ENCODE results near the gene TLE3.

TLE3 gene

DNA sequence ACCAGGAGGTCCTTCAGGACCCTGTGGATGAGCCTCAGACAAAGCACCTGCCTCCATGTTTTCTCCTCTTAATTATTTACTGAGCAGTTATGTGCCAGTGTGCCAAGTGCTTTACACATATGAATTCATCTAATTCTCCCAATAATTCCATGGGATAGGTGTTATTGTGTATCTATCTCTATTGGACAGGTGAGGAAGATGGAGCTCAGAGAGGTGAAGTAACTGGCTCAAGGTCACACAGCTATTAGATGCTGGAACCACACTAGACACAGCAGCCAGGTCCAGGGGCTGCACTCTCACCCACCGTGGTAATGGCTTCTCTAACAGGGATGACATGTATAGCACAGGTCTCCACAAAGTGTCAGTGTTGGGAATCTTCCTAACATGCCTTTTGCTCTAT is 70.2 kb downstream of the TLE3 start:
- H3K27me3 ChIP-seq (ENCODE audit: control insufficient read depth, insufficient read depth, low read length), result no peaks in the 10 kb centered on the region
- no peaks in the 10 kb centered on the region for H3K9me3 ChIP-seq (ENCODE audit: control insufficient read depth, insufficient read depth, low read length)
- H3K4me1 ChIP-seq (ENCODE audit: control insufficient read depth, insufficient read depth, low read length), result no peaks in the 10 kb centered on the region
- H3K9ac ChIP-seq (ENCODE audit: low read depth, low read length), result no peak overlapping the region
- H3K36me3 ChIP-seq (ENCODE audit: control insufficient read depth, insufficient read depth, low read length), result no peaks in the 10 kb centered on the region
- H3K4me3 ChIP-seq (ENCODE audit: low read depth, low read length), result no peak overlapping the region

DNA sequence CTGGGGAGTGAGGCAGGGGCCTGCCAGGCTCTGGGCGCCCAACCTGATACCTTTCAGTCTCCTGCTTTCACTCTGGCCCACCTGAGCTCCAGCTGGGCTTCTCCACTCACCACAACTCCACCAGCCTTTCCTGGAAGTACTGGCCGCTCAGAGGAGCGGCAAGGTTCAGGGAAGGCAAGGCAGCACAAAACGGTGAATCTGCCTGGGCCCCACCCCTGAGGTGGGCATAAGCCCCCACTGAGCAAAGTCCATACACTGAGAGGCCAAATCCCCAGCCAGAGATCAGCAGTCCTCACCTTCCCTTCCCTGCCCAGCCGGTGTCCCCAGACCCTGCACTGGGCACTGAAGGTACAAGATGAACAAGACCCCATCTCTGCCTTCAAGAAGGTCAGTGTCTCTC is 70.7 kb downstream of the TLE3 start:
- no peak overlapping the region for H3K9ac ChIP-seq (ENCODE audit: low read depth, low read length)
- H3K36me3 ChIP-seq (ENCODE audit: control insufficient read depth, insufficient read depth, low read length), result no peaks in the 10 kb centered on the region
- H3K4me3 ChIP-seq (ENCODE audit: low read depth, low read length), result no peak overlapping the region
- no peaks in the 10 kb centered on the region for H3K9me3 ChIP-seq (ENCODE audit: control insufficient read depth, insufficient read depth, low read length)
- H3K4me1 ChIP-seq (ENCODE audit: control insufficient read depth, insufficient read depth, low read length), result no peaks in the 10 kb centered on the region
- H3K27me3 ChIP-seq (ENCODE audit: control insufficient read depth, insufficient read depth, low read length), result no peaks in the 10 kb centered on the region

DNA sequence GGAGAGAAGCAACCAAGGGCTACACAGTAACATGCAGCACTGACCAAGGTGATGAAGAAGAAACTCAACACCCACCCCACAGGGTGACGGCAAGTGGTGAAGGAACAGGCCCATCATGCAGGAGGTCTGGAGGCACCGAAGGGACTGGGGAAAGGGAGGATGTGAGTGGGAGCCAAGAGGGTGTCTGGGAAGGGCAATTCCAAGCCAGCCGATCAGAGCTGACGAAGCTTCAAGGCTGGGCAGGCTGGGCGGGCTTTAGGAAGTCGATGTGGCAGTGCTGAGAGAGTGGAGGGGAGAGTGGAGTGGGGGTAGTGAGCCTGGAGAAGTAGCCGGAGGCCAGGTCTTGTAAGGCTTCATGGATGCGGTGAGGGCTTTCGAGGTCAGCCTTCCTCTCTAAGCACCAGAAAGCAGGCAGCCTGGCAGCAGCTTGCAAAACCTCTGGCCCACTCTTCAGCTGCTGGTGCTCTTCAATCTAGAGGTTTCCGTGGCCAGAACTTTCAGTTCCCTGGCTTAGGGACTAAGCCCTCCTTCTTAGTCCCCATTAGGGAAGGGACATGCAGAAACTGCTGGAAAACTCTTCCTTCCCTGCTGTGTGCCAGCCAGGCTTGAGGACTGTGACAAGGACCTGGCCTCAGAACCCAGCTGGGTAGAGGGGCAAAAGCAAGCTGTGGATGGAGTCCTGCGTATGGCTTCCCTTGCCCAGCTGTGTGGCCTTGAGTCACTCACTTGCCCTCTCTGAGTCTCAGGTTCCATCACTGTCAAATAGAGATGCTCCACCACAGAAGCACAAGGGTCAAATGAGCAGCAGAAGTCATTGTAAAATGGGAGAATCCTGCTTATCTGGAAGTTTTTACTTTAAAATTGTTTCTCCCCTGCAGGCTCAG is 72.1 kb downstream of the TLE3 start:
- H3K9me3 ChIP-seq (ENCODE audit: control insufficient read depth, insufficient read depth, low read length), result no peaks in the 10 kb centered on the region
- H3K4me1 ChIP-seq (ENCODE audit: control insufficient read depth, insufficient read depth, low read length), result no peaks in the 10 kb centered on the region
- H3K27me3 ChIP-seq (ENCODE audit: control insufficient read depth, insufficient read depth, low read length), result no peaks in the 10 kb centered on the region
- no peak overlapping the region for H3K9ac ChIP-seq (ENCODE audit: low read depth, low read length)
- H3K36me3 ChIP-seq (ENCODE audit: control insufficient read depth, insufficient read depth, low read length), result no peaks in the 10 kb centered on the region
- no peak overlapping the region for H3K4me3 ChIP-seq (ENCODE audit: low read depth, low read length)

DNA sequence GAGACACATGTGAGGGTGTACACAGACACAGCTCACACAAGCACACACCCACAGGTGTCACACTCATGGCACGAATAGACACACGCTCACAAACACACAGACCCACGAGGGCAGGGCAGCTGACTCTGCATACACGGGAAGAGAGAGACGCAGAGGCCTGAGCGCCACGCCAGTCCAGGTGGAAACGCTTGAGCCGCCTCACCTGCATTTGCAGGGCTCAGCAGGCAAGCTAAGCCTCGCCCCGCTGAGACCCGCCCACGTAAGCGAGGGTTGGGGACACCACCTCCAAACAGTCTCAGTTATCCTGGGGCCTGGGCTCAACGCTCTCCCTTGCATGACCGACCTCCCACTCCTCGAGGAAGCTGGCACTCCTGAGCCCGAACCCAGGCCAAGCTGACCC is 73.2 kb downstream of the TLE3 start:
- H3K27me3 ChIP-seq (ENCODE audit: control insufficient read depth, insufficient read depth, low read length), result no peaks in the 10 kb centered on the region
- H3K9ac ChIP-seq (ENCODE audit: low read depth, low read length), result no peak overlapping the region
- no peaks in the 10 kb centered on the region for H3K9me3 ChIP-seq (ENCODE audit: control insufficient read depth, insufficient read depth, low read length)
- H3K4me3 ChIP-seq (ENCODE audit: low read depth, low read length), result no peak overlapping the region
- H3K36me3 ChIP-seq (ENCODE audit: control insufficient read depth, insufficient read depth, low read length), result no peaks in the 10 kb centered on the region
- no peaks in the 10 kb centered on the region for H3K4me1 ChIP-seq (ENCODE audit: control insufficient read depth, insufficient read depth, low read length)

DNA sequence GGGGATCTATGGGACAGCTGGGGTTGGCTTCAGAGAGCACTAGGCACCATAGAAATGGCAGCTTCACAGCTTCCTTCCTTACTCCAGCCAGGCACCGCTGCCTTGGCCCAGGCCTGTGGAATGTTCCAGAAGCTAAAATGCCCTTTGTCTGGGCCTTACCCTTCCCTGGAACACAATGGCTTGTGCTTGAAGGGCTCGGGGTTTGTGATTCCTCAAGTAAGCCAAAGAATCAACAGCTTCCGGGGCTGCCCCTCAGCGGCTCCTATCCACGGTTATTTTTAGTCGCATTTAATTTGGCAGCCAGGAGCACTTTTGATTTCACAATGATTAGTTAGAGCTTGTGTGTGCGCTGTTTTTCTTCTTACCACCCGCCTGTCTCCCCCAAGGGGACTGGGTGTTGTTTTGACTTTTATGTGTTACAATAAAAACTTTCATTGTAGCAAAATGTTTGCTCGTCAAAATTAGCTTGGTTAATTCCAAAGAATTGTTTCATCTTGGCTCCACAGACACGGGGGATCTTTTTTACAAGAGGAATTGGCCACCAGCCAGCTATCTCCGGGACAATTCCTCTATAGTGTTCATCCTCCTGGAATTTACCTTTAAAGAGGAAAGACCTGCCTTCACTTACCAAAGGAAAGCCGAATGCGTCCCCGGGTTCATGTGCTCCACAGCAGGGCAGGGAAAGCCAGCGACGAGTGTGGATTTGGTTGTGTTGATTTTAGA is 73.8 kb downstream of the TLE3 start:
- Histone ChIP-seq H3K9me3 (ENCODE audit: control insufficient read depth, insufficient read depth, low read length) (no peaks in the 10 kb centered on the region), H3K36me3 (ENCODE audit: control insufficient read depth, insufficient read depth, low read length) (no peaks in the 10 kb centered on the region), H3K27me3 (ENCODE audit: control insufficient read depth, insufficient read depth, low read length) (no peaks in the 10 kb centered on the region), H3K4me1 (ENCODE audit: control insufficient read depth, insufficient read depth, low read length) (no peaks in the 10 kb centered on the region), H3K9ac (ENCODE audit: low read depth, low read length) (no peak overlapping the region), H3K4me3 (ENCODE audit: low read depth, low read length) (no peak overlapping the region)

DNA sequence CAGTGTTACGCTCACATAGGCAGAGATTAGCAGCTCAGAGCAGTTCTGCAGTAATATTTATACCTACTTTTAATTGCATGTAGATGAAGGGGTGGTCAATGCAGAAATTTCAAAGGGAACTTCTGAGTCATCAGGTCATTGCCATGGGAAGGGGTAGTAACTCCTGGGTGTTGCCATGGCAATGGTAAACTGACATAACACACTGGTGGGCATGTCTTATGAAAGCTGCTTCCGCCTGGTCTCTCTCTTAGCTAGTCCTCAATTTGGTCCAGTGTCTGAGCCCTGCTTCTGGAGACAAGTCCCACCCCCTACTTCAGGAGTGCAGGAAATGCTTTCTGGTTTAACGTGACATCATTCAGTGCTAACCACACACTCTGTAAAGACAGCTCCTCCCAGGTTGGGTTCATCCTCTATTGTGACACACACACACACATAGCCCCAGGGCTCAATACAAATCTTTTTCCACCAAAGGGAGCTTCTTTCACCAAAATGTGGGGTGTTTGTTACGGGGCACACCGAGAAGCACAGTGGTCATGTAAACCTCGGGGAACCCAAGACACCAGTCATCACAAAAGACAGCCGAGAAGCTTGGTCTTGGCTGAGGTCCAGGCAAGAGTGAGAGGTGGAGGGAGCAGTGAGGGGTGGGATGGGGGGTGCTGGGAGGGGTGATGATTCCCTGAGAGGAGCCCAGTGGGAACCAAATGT is 74.5 kb downstream of the TLE3 start:
- no peaks in the 10 kb centered on the region for H3K9me3 ChIP-seq (ENCODE audit: control insufficient read depth, insufficient read depth, low read length)
- H3K4me1 ChIP-seq (ENCODE audit: control insufficient read depth, insufficient read depth, low read length), result no peaks in the 10 kb centered on the region
- H3K4me3 ChIP-seq (ENCODE audit: low read depth, low read length), result no peak overlapping the region
- H3K36me3 ChIP-seq (ENCODE audit: control insufficient read depth, insufficient read depth, low read length), result no peaks in the 10 kb centered on the region
- H3K9ac ChIP-seq (ENCODE audit: low read depth, low read length), result no peak overlapping the region
- H3K27me3 ChIP-seq (ENCODE audit: control insufficient read depth, insufficient read depth, low read length), result no peaks in the 10 kb centered on the region

DNA sequence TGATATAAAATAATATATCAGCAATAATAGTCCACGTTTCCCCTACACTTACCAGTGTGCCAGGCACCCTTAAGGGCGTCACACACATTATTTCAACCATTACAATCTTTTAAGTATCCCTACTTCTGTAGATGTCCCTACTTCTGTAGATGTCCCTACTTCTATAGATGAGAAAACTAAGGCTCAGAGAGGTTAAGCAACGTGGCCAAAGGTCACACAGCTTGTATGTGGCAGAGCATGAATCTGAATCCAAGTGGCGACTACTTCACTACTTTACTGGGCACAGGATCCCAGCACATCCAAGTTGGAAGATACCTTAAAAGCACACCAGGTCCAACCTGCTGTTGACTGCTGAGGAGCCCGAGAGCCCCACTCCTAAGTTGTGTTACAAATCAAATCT is 77.5 kb downstream of the TLE3 start:
- no peaks in the 10 kb centered on the region for H3K9me3 ChIP-seq (ENCODE audit: control insufficient read depth, insufficient read depth, low read length)
- H3K9ac ChIP-seq (ENCODE audit: low read depth, low read length), result no peak overlapping the region
- H3K4me3 ChIP-seq (ENCODE audit: low read depth, low read length), result no peak overlapping the region
- H3K36me3 ChIP-seq (ENCODE audit: control insufficient read depth, insufficient read depth, low read length), result no peaks in the 10 kb centered on the region
- peaks cover 2% of the 10 kb centered on the region for H3K4me1 ChIP-seq (ENCODE audit: control insufficient read depth, insufficient read depth, low read length)
- H3K27me3 ChIP-seq (ENCODE audit: control insufficient read depth, insufficient read depth, low read length), result peaks cover 4% of the 10 kb centered on the region

DNA sequence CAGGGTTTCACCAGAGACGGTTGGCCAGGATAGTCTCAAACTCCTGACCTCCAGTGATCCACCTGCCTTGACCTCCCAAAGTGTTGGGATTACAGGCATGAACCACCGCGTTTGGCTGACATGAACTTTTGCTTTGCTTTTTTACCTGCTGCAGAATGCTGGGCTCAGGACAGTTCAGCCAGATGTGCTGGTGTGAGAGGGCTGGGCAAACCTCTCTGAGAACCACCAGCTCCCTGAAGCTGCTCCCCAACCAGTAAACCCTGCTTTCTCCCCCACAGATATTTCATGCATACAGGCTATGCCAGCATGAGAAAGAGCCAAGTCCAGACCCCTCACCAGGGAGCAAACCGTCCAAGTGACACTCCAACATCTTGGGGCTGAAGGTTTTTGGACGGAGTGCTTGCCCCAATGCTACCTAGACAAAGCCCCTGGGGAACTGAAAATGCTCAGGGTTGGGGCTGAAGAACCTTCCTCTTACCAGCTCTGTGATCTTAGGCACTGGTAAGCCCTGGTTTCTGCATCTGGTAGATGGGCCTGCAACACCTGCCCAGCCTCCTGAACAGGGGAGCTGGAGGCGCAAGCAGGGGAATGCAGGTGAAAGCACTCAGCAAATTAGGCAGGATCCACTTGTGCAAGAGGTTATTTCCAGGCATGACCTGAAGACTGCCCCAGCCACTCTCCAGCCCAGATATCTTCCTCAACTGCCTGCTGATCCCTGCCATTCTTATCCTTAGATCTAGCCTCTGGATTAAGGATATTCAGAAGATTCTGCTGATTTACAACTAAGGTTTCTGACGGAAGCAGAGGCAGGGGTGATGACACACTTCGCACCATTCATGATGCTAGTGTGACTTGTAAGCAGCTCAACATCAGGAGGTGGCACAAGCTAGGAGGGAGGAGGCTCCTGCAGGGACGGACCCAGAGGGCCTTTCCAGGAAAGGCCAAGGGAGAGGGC is 78.8 kb downstream of the TLE3 start:
- peaks cover 4% of the 10 kb centered on the region for H3K27me3 ChIP-seq (ENCODE audit: control insufficient read depth, insufficient read depth, low read length)
- peaks cover 6% of the 10 kb centered on the region for H3K4me1 ChIP-seq (ENCODE audit: control insufficient read depth, insufficient read depth, low read length)
- no peaks in the 10 kb centered on the region for H3K36me3 ChIP-seq (ENCODE audit: control insufficient read depth, insufficient read depth, low read length)
- no peak overlapping the region for H3K9ac ChIP-seq (ENCODE audit: low read depth, low read length)
- H3K4me3 ChIP-seq (ENCODE audit: low read depth, low read length), result no peak overlapping the region
- H3K9me3 ChIP-seq (ENCODE audit: control insufficient read depth, insufficient read depth, low read length), result no peaks in the 10 kb centered on the region

DNA sequence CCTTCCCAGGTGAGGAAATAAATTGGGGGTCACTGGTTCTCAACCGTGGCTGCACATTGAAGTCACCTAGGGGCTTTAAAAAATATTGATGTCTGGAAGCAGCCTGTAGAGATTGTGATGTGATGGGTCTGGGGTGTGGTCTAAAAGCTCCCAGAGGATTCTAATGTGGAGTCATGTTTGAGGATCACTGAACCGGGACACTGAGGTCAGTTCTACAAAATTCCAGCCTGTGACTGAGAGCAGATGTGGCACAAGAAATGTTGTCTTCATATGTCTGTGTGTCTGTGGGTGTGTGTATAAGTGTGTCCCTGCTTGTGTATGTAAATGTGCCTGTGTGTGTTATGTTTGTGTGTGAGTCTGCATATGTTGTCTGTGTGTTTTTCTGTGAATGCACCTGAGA is 79.9 kb downstream of the TLE3 start:
- no peaks in the 10 kb centered on the region for H3K36me3 ChIP-seq (ENCODE audit: control insufficient read depth, insufficient read depth, low read length)
- H3K9me3 ChIP-seq (ENCODE audit: control insufficient read depth, insufficient read depth, low read length), result no peaks in the 10 kb centered on the region
- H3K9ac ChIP-seq (ENCODE audit: low read depth, low read length), result no peak overlapping the region
- no peak overlapping the region for H3K4me3 ChIP-seq (ENCODE audit: low read depth, low read length)
- H3K4me1 ChIP-seq (ENCODE audit: control insufficient read depth, insufficient read depth, low read length), result peaks cover 6% of the 10 kb centered on the region
- H3K27me3 ChIP-seq (ENCODE audit: control insufficient read depth, insufficient read depth, low read length), result peaks cover 4% of the 10 kb centered on the region

DNA sequence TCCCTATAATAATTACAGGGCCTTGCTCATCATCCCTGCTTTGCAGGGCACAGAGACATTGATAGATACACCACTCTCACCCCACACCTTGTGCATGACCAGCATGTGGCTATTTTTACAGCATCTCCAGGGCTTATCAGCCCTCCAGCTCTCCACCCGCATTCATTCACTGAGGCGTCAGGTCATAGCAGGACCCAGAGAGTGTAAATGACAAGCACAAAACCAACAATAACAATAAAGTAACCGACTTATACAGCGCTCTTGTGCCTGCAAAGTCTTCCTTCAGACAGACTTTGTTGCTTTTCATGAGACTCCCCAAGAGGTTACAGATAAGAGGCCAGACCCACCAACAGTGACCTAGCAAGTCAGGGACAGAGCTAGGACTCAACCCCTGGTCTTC is 80.7 kb downstream of the TLE3 start:
- no peak overlapping the region for H3K9ac ChIP-seq (ENCODE audit: low read depth, low read length)
- H3K4me3 ChIP-seq (ENCODE audit: low read depth, low read length), result no peak overlapping the region
- H3K36me3 ChIP-seq (ENCODE audit: control insufficient read depth, insufficient read depth, low read length), result no peaks in the 10 kb centered on the region
- H3K4me1 ChIP-seq (ENCODE audit: control insufficient read depth, insufficient read depth, low read length), result peaks cover 6% of the 10 kb centered on the region
- peaks cover 4% of the 10 kb centered on the region for H3K27me3 ChIP-seq (ENCODE audit: control insufficient read depth, insufficient read depth, low read length)
- H3K9me3 ChIP-seq (ENCODE audit: control insufficient read depth, insufficient read depth, low read length), result no peaks in the 10 kb centered on the region

DNA sequence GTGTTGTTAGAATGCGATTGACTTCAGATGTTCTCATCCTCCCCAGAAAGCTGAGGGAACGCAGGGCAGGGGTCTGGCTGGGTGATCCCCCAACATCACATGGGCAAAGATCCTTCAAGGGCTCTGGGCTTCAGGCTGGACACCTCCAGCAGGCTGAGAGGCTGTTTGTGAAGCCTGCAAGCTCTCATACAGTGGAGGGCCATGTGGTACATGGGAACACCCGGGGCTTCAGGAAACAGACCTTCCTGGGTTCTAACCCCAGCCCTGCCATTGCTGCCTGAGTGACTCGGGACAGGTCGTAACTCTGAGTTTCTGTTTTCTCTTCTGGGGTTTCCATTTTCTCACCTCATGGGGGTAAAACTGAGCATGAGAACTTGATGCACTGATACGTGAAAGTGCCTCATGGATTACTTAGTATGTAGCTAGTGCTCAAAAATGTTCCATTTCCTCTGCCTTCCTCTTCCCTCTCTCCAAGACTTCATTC is 81.2 kb downstream of the TLE3 start:
- H3K27me3 ChIP-seq (ENCODE audit: control insufficient read depth, insufficient read depth, low read length), result peaks cover 4% of the 10 kb centered on the region
- no peaks in the 10 kb centered on the region for H3K9me3 ChIP-seq (ENCODE audit: control insufficient read depth, insufficient read depth, low read length)
- H3K36me3 ChIP-seq (ENCODE audit: control insufficient read depth, insufficient read depth, low read length), result no peaks in the 10 kb centered on the region
- H3K4me3 ChIP-seq (ENCODE audit: low read depth, low read length), result no peak overlapping the region
- no peak overlapping the region for H3K9ac ChIP-seq (ENCODE audit: low read depth, low read length)
- peaks cover 6% of the 10 kb centered on the region for H3K4me1 ChIP-seq (ENCODE audit: control insufficient read depth, insufficient read depth, low read length)
